Loucy (cell line): ENCODE data around the gene DGUOK.

Experiments used
- EZH2phosphoT487 ChIP-seq: fragments of 200-600 bp; IDR thresholded peaks from 2 replicates; pipeline ENCODE4 v1.6.1; 2018; ENCODE audit warnings: antibody characterized with exemption, mild to moderate bottlenecking, moderate library complexity, borderline replicate concordance
- TF ChIP-seq, protein P1 (sequence below): fragments of 200-600 bp; sonication (generic); conservative IDR thresholded peaks from 2 replicates; pipeline ENCODE4 v1.5.1; 2014; ENCODE audit warnings: mild to moderate bottlenecking, antibody characterized with exemption, low read length

DNA sequence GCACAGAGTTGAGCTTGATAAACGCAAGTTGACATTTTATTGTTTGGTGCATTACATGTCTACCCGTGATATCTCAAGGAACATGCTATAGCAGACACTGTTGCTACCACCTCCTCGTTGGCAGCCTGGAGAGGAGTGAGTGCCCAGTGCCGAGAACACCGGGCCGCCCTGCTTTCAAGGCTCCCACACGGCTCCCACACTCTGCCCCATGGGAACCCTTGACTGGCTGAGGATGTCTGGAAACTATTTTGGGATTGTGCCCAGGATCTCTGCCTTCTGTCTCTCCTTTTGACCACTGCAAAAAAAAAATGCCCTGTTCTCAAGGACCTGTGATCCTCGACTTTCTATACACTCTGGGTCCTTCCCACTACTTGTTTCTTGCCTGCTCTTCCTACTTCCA, 79.1 kb downstream of the DGUOK start:
- TF ChIP-seq, protein P1, sequence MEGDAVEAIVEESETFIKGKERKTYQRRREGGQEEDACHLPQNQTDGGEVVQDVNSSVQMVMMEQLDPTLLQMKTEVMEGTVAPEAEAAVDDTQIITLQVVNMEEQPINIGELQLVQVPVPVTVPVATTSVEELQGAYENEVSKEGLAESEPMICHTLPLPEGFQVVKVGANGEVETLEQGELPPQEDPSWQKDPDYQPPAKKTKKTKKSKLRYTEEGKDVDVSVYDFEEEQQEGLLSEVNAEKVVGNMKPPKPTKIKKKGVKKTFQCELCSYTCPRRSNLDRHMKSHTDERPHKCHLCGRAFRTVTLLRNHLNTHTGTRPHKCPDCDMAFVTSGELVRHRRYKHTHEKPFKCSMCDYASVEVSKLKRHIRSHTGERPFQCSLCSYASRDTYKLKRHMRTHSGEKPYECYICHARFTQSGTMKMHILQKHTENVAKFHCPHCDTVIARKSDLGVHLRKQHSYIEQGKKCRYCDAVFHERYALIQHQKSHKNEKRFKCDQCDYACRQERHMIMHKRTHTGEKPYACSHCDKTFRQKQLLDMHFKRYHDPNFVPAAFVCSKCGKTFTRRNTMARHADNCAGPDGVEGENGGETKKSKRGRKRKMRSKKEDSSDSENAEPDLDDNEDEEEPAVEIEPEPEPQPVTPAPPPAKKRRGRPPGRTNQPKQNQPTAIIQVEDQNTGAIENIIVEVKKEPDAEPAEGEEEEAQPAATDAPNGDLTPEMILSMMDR: no peak
- TF ChIP-seq EZH2phosphoT487: no peak
